ENCODE measurements around the gene FUOM. TPM values are rescaled to one million over a fixed set of nuclear protein-coding genes. Genes with fewer than 3 reads are reported as not detected.

The FUOM gene
- total and polyA plus RNA-seq, 2 of the 4 experiments (the other 2 are of a cell fraction) = 26.3 to 52.8 TPM

GRCh38 chr10:133362846-133363245 is 5.0 kb upstream of the FUOM start:
- Histone ChIP-seq H3K14ac (replicated peaks; ENCODE audit: low read depth, low read length) (no peak overlapping the region), H3K27me3 (ENCODE audit: control insufficient read depth, insufficient read depth, low read length) (no peaks in the 10 kb centered on the region), H2AK9ac (replicated peaks; ENCODE audit: low read depth, low read length, poor library complexity) (no peak overlapping the region), H3K18ac (ENCODE audit: low read depth, low read length) (no peak overlapping the region), H2AK5ac (ENCODE audit: low read depth, low read length) (no peak overlapping the region), H4K8ac (ENCODE audit: low read depth in 2 of 2, low read length in 2 of 2) (no peak overlapping the region), H3K79me1 (ENCODE audit: low read depth in 1 of 2, low read length in 2 of 2) (no peaks in the 10 kb centered on the region), H3K4ac (ENCODE audit: low read depth, low read length) (no peak overlapping the region), H3K4me3 (ENCODE audit: insufficient read depth, low read depth, low read length) (no peak overlapping the region), H3K9me1 (ENCODE audit: insufficient read depth, low read length) (no peaks in the 10 kb centered on the region; the same call in 1 of the 2 replicates), H3K4me1 (ENCODE audit: control insufficient read depth, insufficient read depth, low read length) (no peaks in the 10 kb centered on the region), H2BK15ac (ENCODE audit: low read depth, low read length) (no peak overlapping the region), H2BK120ac (ENCODE audit: low read depth, low read length) (no peak overlapping the region), H3K9ac (ENCODE audit: low read depth, low read length) (no peak overlapping the region), H2AFZ (replicated peaks; ENCODE audit: low read length, poor library complexity) (no peak overlapping the region), H4K20me1 (ENCODE audit: insufficient read depth, low read length) (no peaks in the 10 kb centered on the region), H3K23ac (ENCODE audit: low read depth, low read length) (no peak overlapping the region), H3K56ac (ENCODE audit: extremely low read depth, insufficient read depth, low read length) (no peak overlapping the region), H2BK5ac (ENCODE audit: low read depth, low read length, poor library complexity, severe bottlenecking) (no peak overlapping the region), H2BK20ac (ENCODE audit: low read depth, low read length) (no peak overlapping the region), H3K36me3 (ENCODE audit: control insufficient read depth, insufficient read depth, low read length) (peaks cover 40% of the 10 kb centered on the region), H4K5ac (ENCODE audit: low read depth, low read length) (no peak overlapping the region), H4K91ac (ENCODE audit: insufficient read depth, low read depth, low read length) (no peak overlapping the region), H3K4me2 (ENCODE audit: low read depth, low read length) (no peak overlapping the region), H3K27ac (ENCODE audit: insufficient read depth, low read length) (no peak overlapping the region), H3K9me3 (ENCODE audit: control insufficient read depth, insufficient read depth, low read length) (no peaks in the 10 kb centered on the region)
- dilution Hi-C loops (cut with HindIII; ENCODE audit: low sequenced_read_pairs, unreplicated experiment) (no loop called here), in situ Hi-C loops (cut with MboI; ENCODE audit: low sequenced_read_pairs) (no loop called here), intact Hi-C loops (cut with micrococcal nuclease) (no loop called here)
- WGBS, 2 experiments (ENCODE audit: extremely low coverage in 2 of 2, insufficient read length in 1 of 2) = 97% methylated on average over 6 of the region's 13 CpGs; no CpG with 5 or more reads in 1 of the 2 experiments
- no TSS peak for BruUV-seq (replicated peaks)
- no peak for DNase-seq
- no peak for ATAC-seq (ENCODE audit: low read depth)
- no peak for TF ChIP-seq CHD1 (IDR thresholded peaks at IDR 0.05; ENCODE audit: low read depth, low read length)
- no peak for TF ChIP-seq CTCF (conservative IDR thresholded peaks at IDR 0.05; ENCODE audit: low read depth, low read length)
- no peak for TF ChIP-seq SMC3 (IDR thresholded peaks at IDR 0.05; ENCODE audit: low read depth, low read length)
- no peak for TF ChIP-seq MAZ (IDR thresholded peaks at IDR 0.05; ENCODE audit: borderline replicate concordance, low read depth, low read length)
- TF ChIP-seq CEBPB (IDR thresholded peaks at IDR 0.05; ENCODE audit: low read depth, low read length) = no peak
- TF ChIP-seq FOS (IDR thresholded peaks at IDR 0.05; ENCODE audit: low read depth, low read length) = no peak
- no peak for TF ChIP-seq RCOR1 (IDR thresholded peaks at IDR 0.05; ENCODE audit: insufficient replicate concordance, low read length)
- TF ChIP-seq MAFK (IDR thresholded peaks at IDR 0.05; ENCODE audit: low read depth, low read length) = no peak
- TF ChIP-seq, protein P1, sequence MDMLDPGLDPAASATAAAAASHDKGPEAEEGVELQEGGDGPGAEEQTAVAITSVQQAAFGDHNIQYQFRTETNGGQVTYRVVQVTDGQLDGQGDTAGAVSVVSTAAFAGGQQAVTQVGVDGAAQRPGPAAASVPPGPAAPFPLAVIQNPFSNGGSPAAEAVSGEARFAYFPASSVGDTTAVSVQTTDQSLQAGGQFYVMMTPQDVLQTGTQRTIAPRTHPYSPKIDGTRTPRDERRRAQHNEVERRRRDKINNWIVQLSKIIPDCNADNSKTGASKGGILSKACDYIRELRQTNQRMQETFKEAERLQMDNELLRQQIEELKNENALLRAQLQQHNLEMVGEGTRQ (IDR thresholded peaks at IDR 0.05; ENCODE audit: low read depth, low read length) = no peak
- TF ChIP-seq RFX5 (IDR thresholded peaks at IDR 0.05; ENCODE audit: low read depth, low read length) = no peak
- TF ChIP-seq RAD21 (IDR thresholded peaks at IDR 0.05; ENCODE audit: low read length) = no peak
- no peak for TF ChIP-seq MXI1 (IDR thresholded peaks at IDR 0.05; ENCODE audit: borderline replicate concordance, low read depth, low read length)
- no peak for TF ChIP-seq POLR2A (IDR thresholded peaks at IDR 0.05; ENCODE audit: low read depth, low read length)
- TF ChIP-seq NFE2L2 (IDR thresholded peaks at IDR 0.05; ENCODE audit: low read depth, low read length) = no peak
- TF ChIP-seq BHLHE40 (IDR thresholded peaks at IDR 0.05; ENCODE audit: low read depth, low read length) = no peak
- TF ChIP-seq ELK1 (IDR thresholded peaks at IDR 0.05; ENCODE audit: borderline replicate concordance, low read depth, low read length) = no peak
- ChIA-PET CTCF (no interaction called here), POLR2A (ENCODE audit: unreplicated experiment) (no interaction called here)
